Sigmoid colon (tissue), 4 donors: Measurements from ENCODE around the gene CTR9.

Source experiments
- CTCF ChIP-seq, 4 experiments: fragments of 450-650 bp in 3 of 4; fragments of 200-600 bp in 1 of 4; IDR thresholded peaks; one replicate each; pipeline ENCODE4 v1.5.1; 2016 to 2019; ENCODE audit warnings: antibody characterized with exemption in 4 of 4, mild to moderate bottlenecking in 3 of 4, moderate library complexity in 2 of 4
- POLR2A ChIP-seq, 2 donors: fragments of 450-650 bp; IDR thresholded peaks; one replicate each; pipeline ENCODE4 v1.6.1; 2016; ENCODE audit warnings: antibody characterized with exemption in 2 of 2, mild to moderate bottlenecking in 2 of 2, moderate library complexity in 2 of 2
- POLR2AphosphoS5 ChIP-seq, 4 donors: sonication (generic); formaldehyde crosslinking; IDR thresholded peaks; one replicate each; pipeline ENCODE4 v1.6.1; 2017; ENCODE audit warnings: antibody characterized with exemption in 4 of 4

- TF ChIP-seq POLR2AphosphoS5 (IDR thresholded peaks at IDR 0.05) (no peak), CTCF (IDR thresholded peaks at IDR 0.05) (no peak), POLR2A (IDR thresholded peaks at IDR 0.05) (no peak)
Observed at GRCh38 chr11:10744206-10744605, 6.8 kb upstream of the CTR9 start.
